Islet of Langerhans (tissue), 1 donor: ENCODE data around the gene LRFN2.

Experiments
- FAIRE-seq: peaks from one replicate; lab custom pipeline; 2011; peaks lifted over from hg19 to GRCh38; lab: Jason Lieb, UNC

Gene LRFN2

DNA sequence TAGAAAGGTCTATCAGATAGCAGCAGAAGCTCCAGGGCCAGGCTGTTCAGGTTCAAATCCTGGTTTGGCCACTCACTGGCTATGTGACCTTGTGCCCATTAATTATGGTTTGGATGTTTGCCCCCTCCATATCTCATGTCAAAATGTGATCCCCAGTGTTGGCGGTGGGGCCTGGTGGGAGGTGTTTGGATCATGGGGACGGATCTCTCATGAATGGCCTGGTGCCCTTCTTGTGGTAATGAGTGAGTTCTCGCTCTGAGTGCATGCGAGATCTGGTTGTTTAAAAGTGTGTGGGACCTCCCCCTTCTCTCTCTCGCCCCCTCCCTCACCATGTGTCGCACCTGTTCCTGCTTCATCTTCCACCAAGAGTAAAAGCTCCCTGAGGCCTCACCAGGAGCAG is 240.9 kb downstream of the LRFN2 start:
- FAIRE-seq, result no peak

DNA sequence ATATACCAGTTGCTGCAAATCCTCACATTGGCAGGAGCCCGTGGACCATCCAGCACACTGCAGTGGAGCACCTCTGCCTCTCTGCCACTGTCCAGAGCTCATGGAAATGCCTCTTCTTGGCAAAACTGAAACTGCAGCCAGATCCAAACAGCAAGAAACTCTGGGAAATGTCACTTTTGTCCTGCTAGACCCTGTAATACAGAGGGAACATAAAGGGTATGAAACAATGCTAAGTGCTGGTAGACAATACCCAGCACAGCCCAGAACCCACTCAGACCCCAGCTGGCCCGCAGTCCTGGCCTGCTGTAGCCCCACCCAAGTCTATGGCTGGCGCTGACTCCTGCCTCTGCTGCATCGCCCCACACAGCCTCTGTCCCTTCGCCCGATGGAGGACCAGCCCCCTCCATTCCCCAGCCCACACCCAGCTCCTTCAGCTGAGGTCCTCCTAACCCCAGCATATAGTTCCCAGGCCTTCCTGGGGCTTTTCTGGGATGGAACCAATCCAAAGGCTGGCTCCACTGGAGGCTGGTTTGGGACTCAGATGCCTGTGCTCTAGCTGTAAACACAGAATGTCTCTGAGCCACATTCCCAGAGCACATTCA is 242.5 kb downstream of the LRFN2 start:
- FAIRE-seq, result no peak

DNA sequence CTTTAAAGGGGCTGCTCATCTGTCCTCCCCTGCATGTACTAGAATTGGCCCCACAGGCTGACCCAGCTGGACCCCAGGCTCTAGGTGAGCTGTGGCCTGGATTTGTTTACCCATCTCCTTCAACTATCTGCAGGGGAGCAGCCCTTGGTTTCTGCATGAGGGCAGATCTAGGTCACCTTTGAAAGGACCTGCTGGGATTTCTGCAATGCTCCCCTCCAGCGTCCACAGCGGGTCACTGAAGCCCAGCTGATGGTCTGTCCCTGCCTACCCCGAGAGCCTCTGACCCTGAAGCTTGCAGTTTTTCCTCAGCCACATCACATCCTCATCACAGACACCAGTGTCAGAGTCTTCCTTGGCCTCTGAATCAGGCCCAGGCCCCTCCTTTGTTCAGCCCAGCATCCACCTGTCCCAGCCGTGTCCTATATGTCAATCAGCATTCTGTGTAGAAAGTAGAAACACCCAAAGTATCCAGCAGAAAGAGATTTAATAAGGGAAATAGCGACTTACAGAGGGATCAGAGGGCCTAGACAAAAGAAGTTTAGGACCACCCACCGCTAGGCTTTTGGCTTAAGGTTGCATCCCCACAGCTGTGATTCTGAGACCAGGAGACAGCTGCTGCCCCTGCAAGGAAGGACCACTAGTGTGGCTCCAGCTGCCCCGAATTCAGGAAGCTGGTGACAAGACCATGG is 243.1 kb downstream of the LRFN2 start:
- FAIRE-seq, result no peak

DNA sequence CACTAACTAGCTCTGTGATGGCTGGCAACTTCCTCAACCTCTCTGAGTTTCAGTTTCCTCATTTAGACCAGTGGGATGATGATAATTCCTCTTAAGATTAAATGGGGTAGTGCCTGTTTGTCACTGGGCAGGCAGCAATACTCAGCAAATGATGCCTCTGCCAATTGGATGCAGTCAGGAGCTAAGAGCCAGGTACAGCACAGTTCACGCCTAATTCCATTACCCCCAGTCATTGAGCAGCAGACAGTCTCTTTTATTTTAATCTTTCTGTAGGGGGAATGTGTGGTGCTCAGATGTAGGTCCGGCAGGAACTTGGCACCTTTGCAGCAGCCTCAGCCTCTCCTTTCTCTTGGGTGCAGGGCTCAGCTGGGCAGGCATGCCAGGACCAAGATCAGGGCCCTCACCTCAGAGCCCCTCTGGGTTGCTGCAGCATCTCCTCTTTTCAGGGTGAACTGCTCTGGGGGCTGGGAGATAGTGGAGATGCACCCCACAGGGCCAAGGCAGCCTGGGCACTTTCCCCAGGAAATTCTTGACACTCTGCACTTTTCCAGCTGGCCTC is 243.8 kb downstream of the LRFN2 start:
- no peak for FAIRE-seq

DNA sequence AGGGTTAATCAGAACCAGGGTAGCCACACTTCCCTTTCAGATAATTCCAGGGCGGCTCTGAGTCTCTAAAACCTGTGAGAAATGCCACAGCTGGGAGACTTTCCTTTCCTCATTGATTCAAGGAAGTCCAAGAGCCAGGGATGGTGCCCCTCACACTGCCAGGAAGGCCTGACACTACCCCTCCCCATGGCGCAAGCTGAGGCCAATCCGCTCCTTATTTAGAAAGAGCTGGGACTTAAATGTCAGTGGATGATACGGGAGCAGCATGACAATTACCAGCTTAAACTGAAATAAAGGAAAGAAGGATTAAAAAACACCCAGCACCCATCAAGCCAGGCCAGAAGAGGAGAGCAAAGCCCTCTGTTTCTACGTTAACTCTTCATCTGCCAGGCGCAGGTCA is 244.4 kb downstream of the LRFN2 start:
- FAIRE-seq, result no peak

DNA sequence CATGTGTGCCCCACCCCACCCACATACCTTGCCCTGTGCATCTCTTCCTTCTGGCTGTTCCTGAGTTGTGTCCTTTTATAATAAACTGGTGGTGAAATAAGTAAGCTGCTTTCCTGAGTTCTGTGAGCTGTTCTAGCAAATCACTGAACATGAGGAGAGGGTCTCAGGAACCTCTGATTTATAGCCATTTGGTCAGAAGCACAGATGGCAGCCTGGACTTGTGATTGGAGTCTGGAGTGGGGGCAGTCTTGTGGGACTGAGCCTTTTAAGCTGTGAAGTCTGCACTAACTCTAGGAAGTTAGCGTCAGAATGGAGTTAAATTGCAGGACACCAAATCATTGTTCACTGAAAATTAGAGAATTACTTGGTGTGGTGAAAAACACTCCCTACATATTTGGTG is 245.4 kb downstream of the LRFN2 start:
- no peak for FAIRE-seq
